Cerebellar cortex (tissue), 1 donor: ENCODE measurements around the gene FAAP24.
A peak's percentile ranks its signal among the peaks of the same experiment; 100 is the strongest.
"Not testable (repeated sequence)": the region's sequence is repeated elsewhere in the genome, so short reads cannot be mapped to it uniquely, and the experiment has no call there.

Experiments used
- DNase-seq: peaks from one replicate; pipeline ENCODE4 v3.0.0-alpha.2; 2015; ENCODE audit warnings: low spot score

Gene FAAP24, protein sequence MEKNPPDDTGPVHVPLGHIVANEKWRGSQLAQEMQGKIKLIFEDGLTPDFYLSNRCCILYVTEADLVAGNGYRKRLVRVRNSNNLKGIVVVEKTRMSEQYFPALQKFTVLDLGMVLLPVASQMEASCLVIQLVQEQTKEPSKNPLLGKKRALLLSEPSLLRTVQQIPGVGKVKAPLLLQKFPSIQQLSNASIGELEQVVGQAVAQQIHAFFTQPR

GRCh38 chr19:32971715-32972540, at the start of gene FAAP24, which contains the start of gene CEP89:
TSS of gene FAAP24 (plus strand) at chr19:32972242. CDS start at chr19:32973197, 955 bp downstream.
TSS of gene CEP89 (minus strand) at chr19:32971958. CDS start at chr19:32971874, 84 bp downstream.
- DNase-seq, result peak; percentile 99

DNA sequence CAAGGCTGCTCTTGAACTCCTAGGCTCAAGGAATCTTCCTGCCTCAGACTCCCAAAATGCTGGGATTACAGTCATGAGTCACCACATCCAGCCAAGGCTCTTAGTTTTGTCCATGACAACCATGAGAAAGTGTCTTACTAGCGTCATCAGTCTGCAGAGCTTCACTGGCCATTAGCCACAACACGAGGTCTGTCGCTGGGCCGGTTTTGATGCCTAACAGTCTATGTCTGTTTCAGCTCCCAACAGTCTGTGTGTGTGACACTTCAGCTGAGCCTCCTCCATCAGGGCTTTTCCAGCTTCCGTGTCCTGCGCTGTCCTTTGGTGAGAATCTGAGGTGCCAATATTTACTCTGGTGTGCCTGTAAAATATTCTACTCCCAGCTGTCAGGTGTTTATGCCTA, 47.8 kb upstream of the FAAP24 start:
- no peak for DNase-seq

- DNase-seq, result no peak
These were observed 43.2 kb upstream of the FAAP24 start for GRCh38 chr19:32928806-32929205.

- DNase-seq, result no peak
These were observed 41.5 kb upstream of the FAAP24 start for GRCh38 chr19:32930567-32930966.

- no peak for DNase-seq
These were observed 38.5 kb upstream of the FAAP24 start for GRCh38 chr19:32933571-32933970.

- no peak for DNase-seq
These were observed 36.4 kb upstream of the FAAP24 start for GRCh38 chr19:32935629-32936028.

- DNase-seq, result no peak
These were observed 36.0 kb upstream of the FAAP24 start for GRCh38 chr19:32936065-32936464.

DNA sequence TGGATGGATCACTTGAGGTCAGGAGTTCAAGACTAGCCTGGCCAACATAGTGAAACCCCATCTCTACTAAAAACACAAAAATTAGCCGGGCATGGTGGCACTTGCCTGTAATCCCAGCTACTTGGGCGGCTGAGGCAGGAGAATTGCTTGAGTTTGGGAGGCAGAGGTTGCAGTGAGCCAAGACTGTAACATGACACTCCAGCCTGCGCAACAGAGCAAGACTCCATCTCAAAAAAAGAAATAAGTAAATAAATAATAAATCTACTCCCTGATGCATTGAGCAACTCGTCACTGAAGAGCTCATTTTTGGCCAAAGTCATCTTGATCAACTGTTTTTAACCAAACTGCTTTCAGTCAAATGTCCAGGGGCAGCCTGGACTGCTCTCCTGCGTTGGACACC, 30.8 kb upstream of the FAAP24 start:
- not testable (repeated sequence) for DNase-seq

- DNase-seq, result no peak
These were observed 26.8 kb upstream of the FAAP24 start for GRCh38 chr19:32945260-32945659.

DNA sequence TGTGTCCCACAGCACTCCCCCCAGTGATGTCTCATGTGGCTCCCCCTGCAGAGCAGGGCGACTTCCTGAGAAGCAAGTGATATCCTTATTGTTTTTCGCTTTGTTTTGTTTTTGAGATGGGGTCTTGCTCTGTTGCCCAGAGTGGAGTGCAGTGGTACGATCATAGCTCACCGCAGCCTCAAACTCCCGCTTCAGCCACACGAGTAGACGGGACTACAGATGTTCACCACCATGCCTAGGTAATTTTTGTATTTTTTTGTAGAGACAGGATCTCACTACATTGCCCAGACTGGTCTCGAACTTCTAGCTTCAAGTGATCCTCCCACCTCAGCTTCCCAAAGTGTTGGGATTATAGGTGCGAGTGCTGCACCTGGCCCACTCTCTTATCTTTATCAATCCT, 5.3 kb upstream of the FAAP24 start:
- no peak for DNase-seq

DNA sequence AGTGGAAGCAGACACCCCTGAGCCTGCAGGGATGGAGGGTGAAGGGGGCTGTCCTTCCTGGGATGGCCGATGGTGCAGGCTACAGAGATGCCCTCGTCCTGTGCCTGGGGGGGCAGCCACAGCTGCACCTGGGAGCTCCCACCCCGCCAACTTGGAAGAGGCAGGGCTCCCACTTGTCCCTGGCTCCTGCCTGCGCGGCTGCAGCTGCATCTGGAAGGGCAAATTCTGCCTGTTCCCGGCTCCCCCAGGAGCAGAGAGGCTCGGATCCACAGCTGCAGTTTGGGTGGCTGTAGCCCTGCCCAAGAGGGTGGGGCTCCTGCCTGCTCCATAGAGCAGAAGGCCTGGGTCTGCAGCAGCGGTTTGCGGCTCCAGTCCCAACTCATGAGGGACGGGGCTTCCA, 2.5 kb upstream of the FAAP24 start:
- DNase-seq, result no peak

DNA sequence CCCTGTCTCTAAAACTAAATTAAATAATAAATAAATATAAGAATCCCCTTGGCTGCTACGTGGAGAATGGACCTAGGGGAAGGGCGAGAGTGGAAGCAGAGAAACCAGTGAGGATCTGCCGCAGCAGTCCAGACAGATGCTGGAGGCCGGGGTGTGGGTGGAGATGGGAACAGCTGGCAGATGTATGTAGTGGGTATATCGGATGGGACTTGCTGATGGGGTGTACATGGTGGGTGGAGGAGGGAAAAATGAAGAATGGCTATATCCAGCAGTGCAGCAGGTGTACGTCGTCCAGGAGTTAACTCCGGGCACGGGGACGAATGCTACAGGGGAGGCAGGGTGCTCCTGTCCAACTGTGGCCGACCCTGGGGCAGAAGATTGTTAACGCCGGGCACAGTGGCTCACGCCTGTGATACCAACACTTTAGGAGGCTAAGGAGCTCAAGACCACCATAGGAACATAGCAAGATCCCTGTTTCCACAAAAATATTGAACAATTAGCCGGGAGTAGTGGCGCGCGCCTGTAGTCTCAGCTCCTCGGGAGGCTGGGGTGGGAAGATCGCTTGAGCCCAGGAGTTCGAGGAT, 938 bp upstream of the FAAP24 start:
- DNase-seq, result no peak

DNA sequence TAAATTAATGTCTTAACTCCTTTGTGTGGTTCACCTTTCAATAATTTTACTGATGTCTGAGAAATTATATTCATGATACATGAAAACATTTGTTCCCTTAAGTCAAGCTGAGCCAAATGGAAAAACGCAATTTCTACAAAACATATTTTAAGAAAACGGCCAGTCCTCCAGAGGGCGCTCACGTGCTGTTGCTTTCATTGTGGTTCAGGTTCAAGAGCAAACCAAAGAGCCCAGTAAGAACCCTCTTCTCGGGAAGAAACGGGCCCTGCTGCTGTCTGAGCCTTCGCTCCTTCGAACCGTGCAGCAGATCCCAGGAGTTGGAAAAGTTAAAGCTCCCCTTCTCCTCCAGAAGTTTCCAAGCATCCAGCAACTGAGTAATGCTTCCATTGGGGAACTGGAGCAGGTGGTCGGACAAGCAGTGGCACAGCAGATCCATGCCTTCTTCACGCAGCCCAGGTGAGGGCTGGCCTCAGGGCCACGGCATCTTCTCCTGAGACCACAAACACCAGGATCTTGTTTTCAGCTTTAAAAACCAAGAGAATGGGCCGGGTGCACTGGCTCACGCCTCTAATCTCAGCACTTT, 4.3 kb downstream of the FAAP24 start:
- peak; percentile 79 for DNase-seq

DNA sequence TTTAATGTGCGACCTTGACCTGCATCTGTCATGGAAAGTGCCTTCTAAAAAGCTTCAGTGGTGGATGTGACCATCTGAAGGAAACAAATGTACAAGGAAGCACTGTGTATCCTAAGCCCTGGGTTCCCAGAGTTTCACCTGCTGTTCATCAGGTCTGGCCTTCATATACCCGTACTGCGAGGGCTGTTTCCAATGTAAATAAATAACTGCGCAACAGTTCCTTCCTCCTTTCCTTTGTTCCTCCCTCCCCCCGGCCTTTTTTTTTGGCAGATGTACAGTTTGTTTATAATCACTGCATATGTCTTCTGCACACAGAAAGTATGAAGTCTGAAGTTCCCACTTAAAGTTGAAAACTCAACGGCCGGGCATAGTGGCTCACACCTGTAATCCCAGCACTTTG, 5.2 kb downstream of the FAAP24 start:
- DNase-seq, result no peak

GRCh38 chr19:32977813-32978212, 5.8 kb downstream of the FAAP24 start:
- DNase-seq, result not testable (repeated sequence)

DNA sequence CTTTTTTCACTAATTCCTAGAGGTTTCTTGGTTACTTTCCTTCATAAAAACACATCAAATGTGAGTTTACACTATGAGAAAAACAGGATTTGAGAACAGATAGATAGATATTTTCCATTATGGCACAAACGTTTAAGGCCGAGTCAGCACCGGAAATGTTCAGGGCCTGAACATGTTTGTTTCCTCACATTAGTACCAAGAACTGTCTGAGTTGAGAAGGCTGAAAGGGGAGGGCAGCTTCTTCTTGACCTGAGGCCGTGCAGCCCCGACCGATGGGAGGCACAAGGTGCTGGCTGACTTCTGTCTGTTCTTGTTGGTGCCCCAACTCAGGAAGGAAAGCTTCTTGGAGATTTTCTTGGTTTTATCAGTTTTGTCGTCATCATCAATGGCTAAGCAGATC, 7.8 kb downstream of the FAAP24 start:
- not testable (repeated sequence) for DNase-seq

DNA sequence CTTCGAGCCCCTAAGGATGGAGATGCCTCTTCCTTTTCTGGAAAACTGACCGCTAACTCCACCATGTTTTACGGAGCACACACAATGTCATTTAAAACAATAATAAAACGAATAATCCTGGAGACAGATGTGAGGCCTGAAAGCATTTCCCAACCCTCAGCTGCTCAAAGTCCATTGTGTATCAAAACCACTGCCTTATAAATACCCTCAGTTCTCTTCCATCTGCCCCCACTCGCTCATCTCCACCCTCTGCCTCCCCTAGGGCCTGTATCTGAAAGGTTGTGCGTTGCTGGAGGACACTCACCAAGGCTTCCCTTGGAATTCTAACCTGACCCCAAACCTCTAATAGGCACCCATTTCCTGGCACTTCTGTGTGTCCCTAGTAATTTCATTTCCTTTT, 10.4 kb downstream of the FAAP24 start:
- not testable (repeated sequence) for DNase-seq

- not testable (repeated sequence) for DNase-seq
These were observed 16.2 kb downstream of the FAAP24 start for GRCh38 chr19:32988254-32988653.

DNA sequence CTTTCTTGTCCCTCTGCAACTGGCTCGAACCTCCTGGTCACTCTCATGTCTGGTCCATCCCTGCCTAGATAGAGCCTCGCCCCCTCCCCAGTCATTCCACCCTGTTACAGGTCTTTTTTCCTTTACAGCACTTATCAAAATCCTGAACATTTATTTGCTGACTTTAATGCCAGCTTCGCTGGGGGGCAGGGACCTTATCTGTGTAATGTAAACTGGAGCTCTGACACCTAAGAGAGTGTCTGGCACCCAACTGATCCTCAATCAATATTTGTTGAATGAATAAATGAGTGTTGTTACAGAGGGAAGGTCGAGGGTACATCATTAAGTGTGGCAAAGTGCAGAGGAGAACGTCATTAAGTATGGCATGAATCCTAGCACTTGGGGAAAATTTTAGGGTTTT, 16.7 kb downstream of the FAAP24 start:
- no peak for DNase-seq

GRCh38 chr19:32995966-32996365, 23.9 kb downstream of the FAAP24 start:
- not testable (repeated sequence) for DNase-seq

GRCh38 chr19:32997061-32997464, 25.0 kb downstream of the FAAP24 start:
- not testable (repeated sequence) for DNase-seq

DNA sequence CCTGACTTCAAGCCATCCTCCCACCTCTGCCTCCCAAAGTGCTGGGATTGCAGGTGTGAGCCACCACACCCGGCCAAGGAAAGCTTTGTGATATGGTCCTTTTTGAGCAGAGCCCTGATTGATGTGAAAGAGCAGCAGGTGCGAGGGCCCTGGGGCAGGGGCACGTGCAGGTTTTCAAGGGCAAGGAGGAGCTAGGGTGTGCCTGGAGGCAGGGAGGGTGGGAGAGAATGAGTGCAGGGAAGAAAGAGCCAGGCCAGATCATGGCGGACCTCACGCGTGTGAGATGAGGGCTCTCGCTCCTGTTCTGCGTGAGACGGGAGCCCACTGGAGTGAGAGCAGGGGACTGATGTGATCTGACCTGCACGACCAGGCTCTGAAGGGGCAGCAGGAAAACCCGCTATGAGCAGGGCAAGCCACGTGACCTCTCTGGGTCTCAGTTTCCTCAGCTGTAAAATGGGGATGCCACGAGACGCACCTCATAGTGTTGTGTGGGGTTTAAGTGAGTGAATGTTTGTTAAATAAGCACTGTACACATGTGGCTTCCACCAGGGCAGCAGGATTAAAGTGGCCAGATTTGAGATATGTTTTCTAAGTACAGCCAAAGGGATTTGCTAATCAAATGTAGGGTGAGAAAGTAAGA, 25.8 kb downstream of the FAAP24 start:
- DNase-seq, result no peak
